HG03139 (cell line): Measurements from ENCODE around the gene SLC17A9.
"Not testable (repeated sequence)": the region's sequence is repeated elsewhere in the genome, so short reads cannot be mapped to it uniquely, and the experiment has no call there.

Experiments
- ATAC-seq: cut with Tn5 transposase; IDR thresholded peaks from one replicate; pipeline ENCODE4 v1.9.1; 2021; ENCODE audit not compliant: unreplicated experiment

Gene SLC17A9

GRCh38 chr20:62955519-62956386 is 3.2 kb downstream of the SLC17A9 start:
- ATAC-seq = no peak

GRCh38 chr20:62956387-62957135 is 4.1 kb downstream of the SLC17A9 start:
- ATAC-seq = no peak

DNA sequence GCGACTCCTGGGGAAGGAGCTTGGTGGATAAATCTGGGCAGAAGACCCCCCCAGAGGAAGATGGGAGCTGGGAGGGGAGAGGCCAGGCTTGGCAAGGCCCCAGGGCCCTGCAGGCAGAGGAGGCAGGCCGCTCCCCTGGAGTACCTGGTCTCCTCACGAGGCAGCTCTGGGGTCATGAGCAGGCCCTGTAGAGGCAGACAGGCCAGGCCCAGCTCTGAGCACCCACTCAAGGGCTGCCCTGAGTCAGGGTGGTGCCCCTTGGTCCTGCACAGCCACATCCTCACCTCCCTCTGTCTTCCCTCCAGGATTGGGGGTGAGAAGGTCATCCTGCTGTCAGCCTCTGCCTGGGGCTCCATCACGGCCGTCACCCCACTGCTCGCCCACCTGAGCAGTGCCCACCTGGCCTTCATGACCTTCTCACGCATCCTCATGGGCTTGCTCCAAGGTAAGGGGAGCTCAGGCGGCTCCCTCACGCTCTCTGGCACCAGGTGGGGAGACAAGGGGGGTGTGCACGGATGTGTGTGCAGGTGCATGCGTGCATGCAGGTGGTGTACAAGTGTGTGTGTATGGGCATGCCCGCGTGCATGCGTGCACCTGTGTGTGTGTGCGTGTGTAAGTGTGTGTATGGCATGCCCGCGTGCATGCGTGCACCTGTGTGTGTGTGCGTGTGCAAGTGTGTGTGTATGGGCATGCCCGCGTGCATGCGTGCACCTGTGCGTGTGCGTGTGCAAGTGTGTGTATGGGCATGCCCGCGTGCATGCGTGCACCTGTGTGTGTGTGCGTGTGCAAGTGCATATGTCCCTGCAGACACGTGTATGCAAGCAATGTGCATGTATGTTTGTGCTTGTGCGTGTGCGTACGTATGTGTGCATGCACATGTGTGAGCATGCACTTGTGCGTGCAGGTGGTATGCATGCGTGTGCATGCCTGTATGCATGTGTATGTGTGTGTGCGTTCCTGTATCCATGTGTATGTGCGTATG is 4.9 kb downstream of the SLC17A9 start:
- ATAC-seq = no peak

DNA sequence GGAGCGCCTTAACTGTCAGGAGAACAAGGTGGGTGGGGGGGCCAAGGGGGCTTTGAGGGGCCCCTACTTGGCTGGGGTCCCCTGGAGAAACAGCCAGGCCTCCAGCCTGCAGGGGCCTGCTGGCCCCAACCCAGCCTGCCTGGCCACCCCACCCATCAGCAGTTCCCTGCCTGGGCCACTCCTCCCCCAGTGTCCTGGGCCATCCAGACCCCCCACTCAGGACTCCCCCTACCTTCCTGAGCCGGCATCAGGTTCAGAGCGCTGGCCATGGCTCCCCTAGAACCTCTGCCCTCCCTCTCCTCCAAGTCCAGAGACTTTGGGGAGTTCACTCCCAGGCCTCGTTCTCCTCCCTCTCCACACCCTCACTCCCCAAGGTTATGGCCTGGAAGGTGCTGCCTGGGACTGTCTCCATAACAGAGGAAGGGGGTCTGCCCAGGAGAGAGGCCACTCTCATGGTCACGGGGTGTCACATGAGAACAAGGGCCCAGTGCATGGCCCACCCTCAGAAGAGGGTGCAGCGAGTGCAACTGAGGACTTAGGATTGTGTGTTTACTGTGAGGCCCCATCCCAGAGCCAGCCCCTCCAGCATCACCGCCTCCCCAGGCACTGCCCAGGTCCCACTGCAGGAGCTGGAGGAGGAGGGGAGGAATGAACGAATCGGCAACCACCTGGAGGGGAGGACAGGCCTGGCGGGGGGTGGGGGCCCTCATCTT is 6.0 kb downstream of the SLC17A9 start:
- ATAC-seq = no peak

GRCh38 chr20:62959101-62959971 is 6.8 kb downstream of the SLC17A9 start:
- ATAC-seq = no peak

DNA sequence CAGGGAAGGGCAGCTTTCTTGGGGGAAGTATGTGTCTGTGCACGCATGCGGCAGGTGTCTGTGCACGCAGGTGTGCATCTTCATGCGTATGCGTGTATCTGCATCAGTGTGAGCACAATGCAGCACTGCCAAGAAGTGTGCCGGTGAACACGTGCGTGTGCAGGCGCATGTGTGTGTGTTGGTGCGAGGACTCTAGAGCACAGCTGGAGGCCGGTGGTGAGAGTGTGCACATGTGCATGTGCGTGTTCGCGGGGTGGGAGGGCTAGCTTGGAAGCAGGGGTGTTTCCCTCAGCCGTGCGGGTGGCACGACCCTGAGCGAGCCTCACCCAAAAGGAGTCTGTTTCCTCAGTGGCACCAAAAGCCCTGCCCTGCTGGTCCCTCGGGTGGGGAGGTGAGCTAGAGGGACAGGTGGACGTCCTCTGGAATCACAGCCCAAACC is 7.5 kb downstream of the SLC17A9 start:
- no peak for ATAC-seq

DNA sequence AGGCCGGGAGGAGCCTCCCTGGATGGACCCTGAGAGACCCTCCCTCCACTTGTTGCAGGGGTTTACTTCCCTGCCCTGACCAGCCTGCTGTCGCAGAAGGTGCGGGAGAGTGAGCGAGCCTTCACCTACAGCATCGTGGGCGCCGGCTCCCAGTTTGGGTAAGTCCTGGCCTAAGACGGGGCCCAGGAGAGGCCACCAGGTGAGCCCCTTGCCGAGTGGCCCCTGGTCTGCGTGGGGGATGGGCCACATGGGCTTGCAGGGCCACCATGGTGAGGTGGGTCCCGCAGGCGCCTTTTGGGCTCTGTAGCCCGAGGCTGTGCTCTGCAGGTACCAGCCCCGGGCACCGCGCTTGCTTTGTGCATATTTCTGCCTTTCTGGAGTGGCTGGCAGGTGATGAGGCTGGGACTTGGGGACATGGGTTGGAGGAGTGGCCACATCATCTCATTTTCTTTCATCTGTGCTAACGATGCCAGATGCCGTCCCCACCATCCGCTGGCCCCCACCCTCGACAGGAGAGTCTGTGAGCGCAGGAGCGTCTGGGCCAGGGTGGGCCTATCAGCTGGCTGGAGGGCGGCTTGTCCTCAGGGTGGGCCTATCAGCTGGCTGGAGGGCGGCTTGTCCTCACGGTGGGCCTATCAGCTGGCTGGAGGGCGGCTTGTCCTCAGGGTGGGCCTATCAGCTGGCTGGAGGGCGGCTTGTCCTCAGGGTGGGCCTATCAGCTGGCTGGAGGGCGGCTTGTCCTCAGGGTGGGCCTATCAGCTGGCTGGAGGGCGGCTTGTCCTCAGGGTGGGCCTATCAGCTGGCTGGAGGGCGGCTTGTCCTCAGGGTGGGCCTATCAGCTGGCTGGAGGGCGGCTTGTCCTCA is 8.2 kb downstream of the SLC17A9 start:
- not testable (repeated sequence) for ATAC-seq

DNA sequence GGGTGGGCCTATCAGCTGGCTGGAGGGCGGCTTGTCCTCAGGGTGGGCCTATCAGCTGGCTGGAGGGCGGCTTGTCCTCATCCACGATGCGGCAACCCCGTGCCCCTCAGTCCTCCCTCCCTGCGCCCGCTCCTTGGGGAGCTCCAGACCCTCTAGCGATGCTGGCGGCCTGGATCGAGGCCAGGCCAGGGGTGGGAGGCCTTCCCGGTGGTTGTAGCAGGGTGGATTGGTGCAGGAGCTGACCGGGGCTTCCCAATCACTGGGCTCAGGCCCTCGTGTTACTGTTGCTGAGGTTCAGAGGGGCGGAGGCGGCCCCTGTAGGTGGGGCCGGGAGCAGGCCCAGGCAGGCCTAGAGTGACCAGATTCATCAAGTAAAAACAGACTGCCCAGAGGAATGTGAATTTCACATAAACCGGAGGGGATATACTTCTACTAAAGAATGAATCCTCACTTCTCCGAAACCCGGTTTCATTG is 8.8 kb downstream of the SLC17A9 start:
- no peak for ATAC-seq

DNA sequence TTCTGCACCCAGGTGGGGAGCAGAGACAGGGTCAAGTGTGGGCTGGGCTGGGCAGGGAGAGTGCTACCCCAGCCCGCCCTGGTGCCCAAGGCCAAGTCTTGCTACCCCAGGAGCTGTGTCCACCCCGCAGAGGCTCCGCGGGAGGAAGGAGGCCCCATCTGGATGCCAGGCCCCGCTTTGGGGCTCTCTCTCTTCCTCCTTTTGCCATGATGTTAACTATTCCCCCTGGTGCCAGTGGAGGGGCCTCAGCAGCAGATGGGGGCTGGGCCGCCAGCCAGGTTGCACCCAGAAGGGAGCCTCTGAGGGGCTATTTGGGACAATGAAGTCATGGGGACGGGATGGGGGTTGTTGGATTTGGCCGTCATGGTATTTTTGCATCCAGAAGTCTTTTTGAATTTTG is 9.3 kb downstream of the SLC17A9 start:
- no peak for ATAC-seq

DNA sequence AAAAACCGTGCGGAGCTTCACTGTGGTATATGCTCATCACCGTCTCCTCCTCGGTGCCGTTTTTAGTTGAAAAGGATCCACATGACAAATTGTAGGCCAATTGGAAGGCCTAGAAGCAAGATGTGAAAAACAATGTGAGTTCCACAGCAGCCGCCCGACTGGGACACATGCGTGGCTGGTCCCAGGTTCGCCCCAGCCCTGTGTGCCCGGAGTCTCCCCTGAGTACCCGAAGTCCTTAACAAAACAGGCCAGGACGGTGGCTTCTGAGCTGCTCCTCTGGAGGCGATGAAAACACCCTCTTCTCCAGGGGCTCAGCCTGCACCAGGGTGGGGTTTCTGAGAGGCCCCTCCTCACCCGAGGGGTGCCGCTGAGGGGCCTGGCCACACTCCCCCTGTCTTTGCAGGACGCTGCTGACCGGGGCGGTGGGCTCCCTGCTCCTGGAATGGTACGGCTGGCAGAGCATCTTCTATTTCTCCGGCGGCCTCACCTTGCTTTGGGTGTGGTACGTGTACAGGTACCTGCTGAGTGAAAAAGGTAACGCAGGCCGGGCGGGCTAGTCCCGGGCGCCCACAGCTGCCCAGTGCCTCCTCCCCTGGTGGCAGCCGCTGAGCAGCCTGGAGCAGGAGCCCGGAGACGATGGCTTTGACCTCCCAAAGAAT is 9.8 kb downstream of the SLC17A9 start:
- no peak for ATAC-seq

GRCh38 chr20:62962891-62963613 is 10.5 kb downstream of the SLC17A9 start:
- no peak for ATAC-seq

- no peak for ATAC-seq
These were observed 11.3 kb downstream of the SLC17A9 start for GRCh38 chr20:62963614-62964397.

GRCh38 chr20:62964700-62965099 is 12.2 kb downstream of the SLC17A9 start:
- ATAC-seq = no peak

DNA sequence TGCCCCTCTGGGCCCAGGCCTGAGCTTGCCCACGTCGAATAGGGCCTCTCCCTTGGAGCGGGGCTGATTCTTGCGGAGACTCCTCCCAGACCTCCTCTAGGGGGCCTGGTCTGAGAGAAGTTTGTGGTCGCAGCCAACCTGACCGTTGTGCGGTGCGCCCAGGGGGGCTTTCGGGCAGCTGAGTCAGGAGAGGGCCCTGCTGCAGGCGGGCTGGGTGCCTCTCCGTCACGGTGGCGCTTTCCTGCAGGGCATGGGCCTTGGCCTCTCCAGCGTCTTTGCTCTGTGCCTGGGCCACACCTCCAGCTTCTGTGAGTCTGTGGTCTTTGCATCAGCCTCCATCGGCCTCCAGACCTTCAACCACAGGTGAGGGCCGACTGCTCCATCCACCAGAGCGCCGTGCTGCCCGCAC is 12.9 kb downstream of the SLC17A9 start:
- ATAC-seq = no peak

DNA sequence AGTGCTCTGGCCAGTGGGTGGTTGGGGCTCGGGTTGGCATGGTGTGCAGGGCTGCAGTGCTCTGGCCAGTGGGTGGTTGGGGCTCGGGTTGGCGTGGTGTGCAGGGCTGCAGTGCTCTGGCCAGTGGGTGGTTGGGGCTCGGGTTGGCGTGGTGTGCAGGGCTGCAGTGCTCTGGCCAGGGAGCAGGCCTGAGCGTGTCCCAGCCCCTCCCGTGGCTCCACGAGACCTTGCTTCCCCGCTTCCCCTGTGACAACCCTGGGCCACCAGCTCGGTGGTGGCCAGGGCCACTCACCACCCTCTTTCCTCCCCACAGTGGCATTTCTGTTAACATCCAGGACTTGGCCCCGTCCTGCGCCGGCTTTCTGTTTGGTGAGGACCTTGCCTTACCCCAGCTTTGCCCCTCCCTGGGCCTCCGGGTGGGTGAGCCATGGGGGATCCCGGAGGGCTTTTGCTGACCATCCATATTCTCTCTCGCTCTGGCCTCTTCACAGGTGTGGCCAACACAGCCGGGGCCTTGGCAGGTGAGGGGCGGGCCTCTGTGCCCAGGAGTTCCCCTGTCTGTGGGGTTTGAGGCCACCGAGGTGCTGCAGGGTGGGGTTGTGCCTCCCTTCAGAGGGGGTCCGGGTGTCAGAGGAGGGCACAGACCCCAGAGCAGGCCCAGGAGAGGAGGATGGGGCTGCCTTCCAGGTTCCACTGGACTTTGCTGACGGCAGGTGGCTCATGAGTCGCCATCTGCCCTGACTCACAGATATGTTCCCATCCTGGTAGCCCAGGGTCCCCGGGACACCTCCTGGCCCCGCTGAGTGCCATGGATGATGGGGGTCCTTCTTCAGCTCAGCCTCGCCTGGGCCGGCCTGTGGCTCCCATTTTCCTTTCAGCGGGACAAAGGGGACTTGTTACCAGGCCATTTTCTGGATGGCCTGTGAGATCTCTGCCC is 14.0 kb downstream of the SLC17A9 start:
- no peak for ATAC-seq
